Endothelial cell of umbilical vein (primary cell): ENCODE results near the gene REPS2. TPM values are rescaled to one million over a fixed set of nuclear protein-coding genes. Genes with fewer than 3 reads are reported as not detected.

Experiments
- BruUV-seq: library from RNA; stranded (reverse); fragments of 400-500 nt; replicated peaks from 2 replicates; lab custom pipeline; 2021; lab: Mats Ljungman, UMichigan
- CTCF ChIA-PET: fragments of 300-600, 350-600 bp; sonication (Branson Sonifier 250); formaldehyde crosslinking; loops from one replicate; lab custom pipeline; 2021; ENCODE audit warnings: antibody characterized with exemption, inconsistent platforms; lab: Charles Lee
- POLR2A ChIA-PET: fragments of 300-600, 350-600 bp; sonication (Branson Sonifier 250); formaldehyde crosslinking; loops from one replicate; lab custom pipeline; 2021; ENCODE audit warnings: antibody characterized with exemption, inconsistent platforms; lab: Charles Lee
- DNase-seq: peaks from one replicate; pipeline ENCODE4 v3.0.0-alpha.2; 2011; ENCODE audit warnings: low read depth, low spot score
- FAIRE-seq: peaks from 2 replicates; lab custom pipeline; 2011; peaks lifted over from hg19 to GRCh38; lab: Jason Lieb, UNC
- H2AFZ ChIP-seq: 2 replicates; pipeline ENCODE4 v1.6.0; 2012; ENCODE audit warnings: low read depth, low read length, control low read depth, inconsistent platforms
- H3K27ac ChIP-seq: 2 replicates; pipeline ENCODE4 v1.5.1; 2011; ENCODE audit warnings: low read depth, mild to moderate bottlenecking, control low read depth, low read length, moderate library complexity; ENCODE audit not compliant: insufficient read depth
- H3K27me3 ChIP-seq, 2 experiments: 2 replicates each; pipeline versions ENCODE4 v1.6.0 to v1.6.1; 2011; ENCODE audit warnings: low read length in 2 of 2, mixed read lengths in 1 of 2; ENCODE audit not compliant: control insufficient read depth in 2 of 2, insufficient read depth in 2 of 2
- H3K36me3 ChIP-seq, 2 experiments: 2 replicates in 1 of 2; 3 replicates in 1 of 2; pipeline ENCODE4 v1.5.1; 2011; ENCODE audit warnings: low read length in 2 of 2, mild to moderate bottlenecking in 1 of 2, moderate library complexity in 1 of 2; ENCODE audit not compliant: control insufficient read depth in 2 of 2, insufficient read depth in 2 of 2; ENCODE audit errors: extremely low read depth in 1 of 2
- H3K4me1 ChIP-seq: 3 replicates; pipeline ENCODE4 v1.5.1; 2011; ENCODE audit warnings: mild to moderate bottlenecking, low read length; ENCODE audit not compliant: control insufficient read depth, insufficient read depth; ENCODE audit errors: extremely low read depth
- H3K4me2 ChIP-seq: 2 replicates; pipeline ENCODE4 v1.6.1; 2011; ENCODE audit warnings: low read length, control low read depth, mixed read lengths; ENCODE audit not compliant: insufficient read depth
- H3K4me3 ChIP-seq, 3 experiments: fragments of 200-600 bp in 1 of 3; sonication (generic), shearing (Covaris generic) in 1 of 3; replicated peaks in 1 of 3; 2 replicates each; pipeline ENCODE4 v1.5.1; 2011 to 2016; ENCODE audit warnings: control low read depth in 3 of 3, low read length in 3 of 3, mild to moderate bottlenecking in 2 of 3, inconsistent platforms in 1 of 3, low read depth in 1 of 3, moderate library complexity in 1 of 3; ENCODE audit not compliant: insufficient read depth in 1 of 3
- H3K79me2 ChIP-seq: 2 replicates; pipeline ENCODE4 v1.6.0; 2012; ENCODE audit warnings: low read length, inconsistent platforms; ENCODE audit not compliant: control insufficient read depth, insufficient read depth
- H3K9ac ChIP-seq: replicated peaks from 2 replicates; pipeline ENCODE3; 2011; ENCODE audit warnings: low read length, control low read depth; ENCODE audit not compliant: insufficient read depth; ENCODE audit errors: extremely low read depth
- H3K9me1 ChIP-seq: replicated peaks from 3 replicates; pipeline ENCODE4 v1.6.0; 2011; ENCODE audit warnings: mild to moderate bottlenecking, low read length; ENCODE audit not compliant: control insufficient read depth, insufficient read depth; ENCODE audit errors: extremely low read depth
- H3K9me3 ChIP-seq: replicated peaks from 2 replicates; pipeline ENCODE4 v1.5.1; 2012; ENCODE audit warnings: low read length, inconsistent platforms; ENCODE audit not compliant: control insufficient read depth, insufficient read depth
- H4K20me1 ChIP-seq: replicated peaks from 2 replicates; pipeline ENCODE3; 2011; ENCODE audit warnings: mild to moderate bottlenecking, low read length; ENCODE audit not compliant: control insufficient read depth, insufficient read depth; ENCODE audit errors: extremely low read depth
- CTCF ChIP-seq, 2 donors: IDR thresholded peaks; 1 replicate in 1 of 2; 2 replicates in 1 of 2; pipeline ENCODE4 v1.5.1; 2011; ENCODE audit warnings: low read length in 2 of 2, mild to moderate bottlenecking in 2 of 2, moderate library complexity in 2 of 2, control low read depth in 1 of 2, inconsistent platforms in 1 of 2, low read depth in 1 of 2; ENCODE audit not compliant: insufficient read depth in 1 of 2; ENCODE audit errors: extremely low read depth in 1 of 2
- EZH2 ChIP-seq: IDR thresholded peaks from 2 replicates; pipeline ENCODE4 v1.6.1; 2012; ENCODE audit warnings: borderline replicate concordance, low read depth, mild to moderate bottlenecking, moderate library complexity, low read length, inconsistent platforms; ENCODE audit not compliant: severe bottlenecking
- FOS ChIP-seq: IDR thresholded peaks from 2 replicates; pipeline ENCODE4 v1.6.1; 2011; ENCODE audit warnings: mild to moderate bottlenecking, low read length, moderate library complexity, borderline replicate concordance; ENCODE audit not compliant: insufficient read depth
- GATA2 ChIP-seq: IDR thresholded peaks from 2 replicates; pipeline ENCODE4 v1.7.0; 2011; ENCODE audit warnings: low read depth, mild to moderate bottlenecking, moderate library complexity, mixed read lengths, low read length; ENCODE audit not compliant: insufficient read length, insufficient read depth
- JUN ChIP-seq: IDR thresholded peaks from 2 replicates; pipeline ENCODE4 v1.6.1; 2011; ENCODE audit warnings: borderline replicate concordance, low read depth; ENCODE audit not compliant: insufficient read length, insufficient read depth
- MYC ChIP-seq: IDR thresholded peaks from one replicate; pipeline ENCODE4 v1.6.1; 2011; ENCODE audit warnings: mild to moderate bottlenecking, low read depth, low read length
- POLR2A ChIP-seq: IDR thresholded peaks from 2 replicates; pipeline ENCODE4 v1.6.1; 2012; ENCODE audit warnings: low read depth, mild to moderate bottlenecking, control low read depth, low read length
- POLR2AphosphoS5 ChIP-seq: IDR thresholded peaks from 2 replicates; pipeline ENCODE4 v1.6.1; 2012; ENCODE audit warnings: low read depth, mild to moderate bottlenecking, control low read depth, low read length, moderate library complexity; ENCODE audit not compliant: insufficient read depth
- dilution Hi-C: fragments of 300-500 bp; cut with MboI; formaldehyde crosslinking; loops from one replicate; pipeline ENCODE4 v1.15.0; 2019; ENCODE audit warnings: low sequenced_read_pairs; ENCODE audit not compliant: extremely low pct_ligation_motif_present
- intact Hi-C: fragments of 100-400 bp; cut with micrococcal nuclease; formaldehyde crosslinking; loops from one replicate; pipeline ENCODE4 v1.10.0; 2022
- polyA plus RNA-seq, 4 experiments: library from polyadenylated mRNA; depleted of rRNA in 3 of 4; stranded (reverse) in 3 of 4; unstranded in 1 of 4; fragments of >200 nt; gene quantifications; 2 replicates each; pipeline versions ENCODE4 v1.2.1 to v1.2.3, GENCODE V29; 2011 to 2012; ENCODE audit warnings: missing spikeins in 1 of 4
- total RNA-seq: library from RNA; stranded (reverse); gene quantifications from 2 replicates; pipeline ENCODE4 v1.2.3, GENCODE V29; 2021
- TF ChIP-seq, protein P1 (sequence below): IDR thresholded peaks from 2 replicates; pipeline ENCODE4 v1.6.1; 2011; ENCODE audit not compliant: insufficient read depth, insufficient read length

REPS2 gene
- total and polyA plus RNA-seq, 2 donors (not counting 3 experiments of a cell fraction or from before 2014, with no cell fraction given): 0.91 to 2.6 TPM

- DNase-seq: no peak
- TF ChIP-seq POLR2A: no peak
- no peak for TF ChIP-seq FOS
- no peak for TF ChIP-seq EZH2
- no peak for TF ChIP-seq POLR2AphosphoS5
- H3K79me2 ChIP-seq: no peaks in the 10 kb centered on the region
- dilution Hi-C loops: no loop called here
- FAIRE-seq: no peak
- CTCF ChIA-PET: no interaction called here
- no peak overlapping the region for H3K27ac ChIP-seq
- H3K9ac ChIP-seq: no peak overlapping the region
- BruUV-seq: no TSS peak
- peaks cover 2% of the 10 kb centered on the region for H3K4me1 ChIP-seq
- H3K27me3 ChIP-seq: peaks cover 0 to 2% of the 10 kb centered on the region in 2 experiments
- H2AFZ ChIP-seq: no peak overlapping the region
- intact Hi-C loops: no loop called here
- no peaks in the 10 kb centered on the region for H3K9me1 ChIP-seq
- POLR2A ChIA-PET: no interaction called here
- no peak overlapping the region for H3K4me3 ChIP-seq
- no peak overlapping the region for H3K4me2 ChIP-seq
- H3K36me3 ChIP-seq: no peaks in the 10 kb centered on the region
- H4K20me1 ChIP-seq: no peaks in the 10 kb centered on the region
- no peaks in the 10 kb centered on the region for H3K9me3 ChIP-seq
These were observed 23.3 kb upstream of the REPS2 start for GRCh38 chrX:16923157-16923556.

GRCh38 chrX:16924631-16925480, 21.6 kb upstream of the REPS2 start:
- H3K79me2 ChIP-seq: no peaks in the 10 kb centered on the region
- FAIRE-seq (no peak), DNase-seq (no peak)
- peaks cover 0 to 2% of the 10 kb centered on the region in 2 experiments for H3K27me3 ChIP-seq
- H2AFZ ChIP-seq: no peak overlapping the region
- BruUV-seq: no TSS peak
- H3K9me3 ChIP-seq: no peaks in the 10 kb centered on the region
- dilution Hi-C loops (no loop called here), intact Hi-C loops (no loop called here)
- TF ChIP-seq, protein P1, sequence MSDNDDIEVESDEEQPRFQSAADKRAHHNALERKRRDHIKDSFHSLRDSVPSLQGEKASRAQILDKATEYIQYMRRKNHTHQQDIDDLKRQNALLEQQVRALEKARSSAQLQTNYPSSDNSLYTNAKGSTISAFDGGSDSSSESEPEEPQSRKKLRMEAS: no peak
- no peak for TF ChIP-seq FOS
- TF ChIP-seq CTCF (IDR thresholded peaks at IDR 0.05; ENCODE audit: extremely low read depth in 1 of 2, insufficient read depth in 1 of 2, low read depth in 1 of 2, low read length in 2 of 2): no peak
- no peak for TF ChIP-seq JUN
- no peak for TF ChIP-seq POLR2AphosphoS5
- no peak for TF ChIP-seq GATA2
- no peak for TF ChIP-seq MYC
- TF ChIP-seq EZH2: no peak
- no peak for TF ChIP-seq POLR2A
- H3K9ac ChIP-seq: no peak overlapping the region
- H3K4me3 ChIP-seq: no peak overlapping the region
- H3K4me2 ChIP-seq: no peak overlapping the region
- peaks cover 1% of the 10 kb centered on the region for H3K4me1 ChIP-seq
- H3K9me1 ChIP-seq: no peaks in the 10 kb centered on the region
- ChIA-PET POLR2A (no interaction called here), CTCF (no interaction called here)
- H4K20me1 ChIP-seq: no peaks in the 10 kb centered on the region
- H3K27ac ChIP-seq: no peak overlapping the region
- no peaks in the 10 kb centered on the region for H3K36me3 ChIP-seq
